Fibroblast of gingiva (primary cell): ENCODE data around the gene SRSF7.

Source experiments
- DNase-seq: peaks from one replicate; pipeline ENCODE4 v3.0.0-alpha.2; 2011; ENCODE audit warnings: low read depth

The SRSF7 gene

GRCh38 chr2:38754049-38754448 is 2.9 kb upstream of the SRSF7 start:
- DNase-seq = no peak

GRCh38 chr2:38751596-38752410 is 642 bp upstream of the SRSF7 start:
- no peak for DNase-seq

GRCh38 chr2:38750011-38750890 is 910 bp downstream of the SRSF7 start:
- DNase-seq = peak; percentile 36

- DNase-seq = no peak
Measured at GRCh38 chr2:38748943-38749804, 2.0 kb downstream of the SRSF7 start.

DNA sequence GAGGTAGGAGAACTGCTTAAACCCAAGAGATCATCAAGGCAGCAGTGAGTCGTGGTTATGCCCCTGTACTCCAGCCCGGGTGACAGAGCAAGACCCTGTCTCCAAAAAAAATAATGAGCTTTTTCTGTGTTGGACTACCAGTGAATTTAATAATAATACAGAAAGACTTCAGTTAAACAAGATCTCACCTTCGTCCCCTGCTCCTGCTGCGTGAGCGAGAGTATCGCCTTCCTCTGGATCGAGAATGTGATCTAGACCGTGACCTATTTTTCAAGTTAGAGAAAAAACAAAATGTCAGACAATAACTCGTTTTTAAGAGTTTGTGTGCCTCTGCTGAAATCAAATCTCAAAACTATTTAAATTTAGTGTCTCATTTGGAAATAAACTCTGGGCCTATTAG is 2.8 kb downstream of the SRSF7 start:
- DNase-seq = no peak

GRCh38 chr2:38747819-38748218 is 3.3 kb downstream of the SRSF7 start:
- no peak for DNase-seq

DNA sequence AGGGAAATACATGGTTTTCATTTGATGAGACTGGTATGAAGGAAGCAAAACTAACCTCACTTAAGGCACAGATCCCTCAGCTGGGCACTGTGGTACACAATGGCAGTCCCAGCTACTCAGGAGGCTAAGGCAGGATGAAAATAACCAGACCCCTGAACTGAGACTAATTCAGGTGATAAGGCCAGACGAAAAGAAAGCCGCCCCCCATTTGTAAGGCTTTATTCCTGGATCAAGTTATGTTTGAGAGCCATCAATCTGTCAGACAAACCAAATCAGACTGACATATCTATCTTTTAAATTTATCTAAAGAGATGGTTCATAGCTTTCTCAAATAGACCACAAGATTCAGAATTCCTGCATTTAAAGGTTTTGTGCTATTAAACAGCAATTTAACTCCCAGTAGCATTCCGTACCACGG is 4.1 kb downstream of the SRSF7 start:
- DNase-seq = no peak

DNA sequence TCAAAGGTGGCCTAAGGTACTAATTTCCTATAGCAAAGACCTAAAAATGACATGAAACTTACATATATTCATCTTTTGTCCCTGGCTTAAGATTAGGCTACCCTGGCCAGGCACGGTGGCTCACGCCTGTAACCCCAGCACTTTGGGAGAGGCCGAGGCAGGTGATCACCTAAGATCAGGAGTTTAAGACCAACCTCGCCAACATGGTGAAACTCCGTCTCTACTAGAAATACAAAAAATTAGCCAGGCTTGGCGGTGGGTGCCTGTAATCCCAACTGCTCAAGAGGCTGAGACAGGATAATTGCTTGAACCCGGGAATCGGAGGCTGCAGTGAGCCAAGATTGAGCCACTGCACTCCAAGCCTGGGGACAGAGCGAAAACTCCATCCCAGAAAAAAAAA is 5.9 kb downstream of the SRSF7 start:
- DNase-seq = no peak

DNA sequence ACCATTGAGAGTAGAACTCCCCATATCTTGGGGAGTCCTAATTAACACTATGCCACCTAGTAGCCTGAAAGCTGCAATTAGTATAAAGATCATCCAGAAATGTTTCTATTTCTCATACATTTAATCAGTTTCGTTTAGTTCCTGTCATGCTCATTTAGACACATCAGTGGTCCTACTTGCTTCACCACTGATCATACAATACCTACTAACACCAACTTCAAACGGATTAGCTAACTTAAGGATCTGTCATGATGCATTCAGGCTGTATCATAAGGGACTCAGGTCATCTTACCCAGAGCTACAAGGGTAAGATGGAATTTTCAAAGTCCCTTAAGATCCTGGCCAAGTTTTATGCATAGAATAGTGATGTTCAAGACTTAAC is 6.8 kb downstream of the SRSF7 start:
- no peak for DNase-seq

DNA sequence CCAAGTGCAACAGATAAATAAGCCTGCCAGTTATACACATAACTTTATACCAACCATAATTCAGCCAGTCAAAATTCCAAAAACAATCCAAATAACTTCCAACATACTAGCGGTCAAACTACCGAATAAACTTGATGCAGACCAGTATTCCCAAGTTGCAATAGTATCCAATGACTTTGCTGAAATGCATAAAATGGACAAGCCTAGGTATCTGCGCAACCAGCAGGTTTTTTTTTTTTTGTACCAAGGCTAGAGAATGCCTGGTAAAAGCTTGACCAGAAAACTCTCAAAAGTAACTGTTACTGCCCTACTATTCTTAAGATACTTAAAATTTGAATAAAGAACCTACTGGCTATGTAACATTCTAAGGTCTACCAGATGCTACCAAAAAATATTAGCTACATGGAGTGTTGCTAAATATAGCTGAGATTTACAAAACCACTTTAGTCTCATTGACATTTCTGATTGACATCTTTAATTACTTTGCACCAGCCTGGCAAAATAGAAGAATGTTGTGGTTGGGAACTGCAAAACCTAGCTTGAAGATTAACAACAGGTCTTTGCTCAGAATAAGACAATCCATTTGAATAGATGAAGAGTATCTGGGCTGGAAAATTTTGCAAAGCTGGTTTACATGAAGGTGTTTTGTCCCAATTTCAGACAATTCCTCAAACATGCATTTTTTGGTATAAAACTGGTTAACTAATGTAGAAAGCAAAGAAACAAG is 7.3 kb downstream of the SRSF7 start:
- DNase-seq = no peak

DNA sequence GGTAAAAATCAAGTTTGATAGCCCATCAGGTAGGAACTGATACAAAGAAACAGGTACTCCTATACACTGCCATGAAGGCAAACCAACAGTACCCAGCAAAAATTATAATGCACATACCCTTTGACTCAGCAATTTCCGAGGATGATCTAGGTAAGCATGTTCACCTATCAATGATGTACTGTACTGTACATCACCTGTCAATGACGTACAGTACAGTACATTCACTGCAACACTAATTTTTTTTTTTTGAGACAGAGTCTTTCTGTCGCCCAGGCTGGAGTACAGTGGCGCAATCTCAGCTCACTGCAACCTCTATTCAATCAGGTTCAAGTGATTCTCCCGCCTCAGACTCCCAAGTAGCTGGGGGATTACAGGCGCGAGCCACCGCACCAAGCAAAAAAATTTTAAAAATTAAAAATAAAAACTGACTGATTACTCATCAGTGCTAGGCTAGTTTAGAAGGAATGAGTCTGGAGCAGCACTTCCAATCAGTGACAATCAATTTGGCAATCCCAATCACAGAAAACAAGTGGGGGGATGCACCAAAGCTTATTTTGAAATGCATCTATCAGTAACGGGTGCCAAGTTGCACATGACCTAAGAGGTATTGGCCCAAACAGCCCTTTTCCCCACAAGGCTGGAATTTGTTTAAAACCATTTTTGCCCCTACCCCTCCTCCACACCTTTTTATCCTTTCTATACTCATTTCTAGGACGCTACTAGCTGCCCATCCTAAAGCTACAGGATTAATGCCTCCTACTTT is 8.2 kb downstream of the SRSF7 start:
- no peak for DNase-seq

- DNase-seq = peak; percentile 21
Measured at GRCh38 chr2:38740851-38741731, 10.1 kb downstream of the SRSF7 start.

DNA sequence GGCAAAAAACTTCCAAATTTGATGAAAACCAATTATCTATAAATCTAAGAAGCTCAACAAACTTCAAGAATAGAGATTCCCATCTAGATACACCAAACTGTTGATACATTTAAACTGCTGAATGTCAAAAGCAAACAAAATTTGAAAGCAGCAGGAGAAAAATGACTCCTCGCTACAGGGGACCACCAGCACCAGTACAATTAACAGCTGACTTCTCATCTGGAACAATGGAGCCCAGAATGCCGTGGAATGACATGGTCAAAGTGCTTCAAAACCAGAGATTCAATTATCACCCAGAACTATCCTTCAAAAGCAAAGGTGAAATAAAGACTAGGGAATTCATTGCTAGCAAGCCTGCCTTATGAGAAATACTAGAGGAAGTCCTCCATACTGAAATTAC is 11.6 kb downstream of the SRSF7 start:
- DNase-seq = no peak

- no peak for DNase-seq
Measured at GRCh38 chr2:38737925-38738324, 13.2 kb downstream of the SRSF7 start.

DNA sequence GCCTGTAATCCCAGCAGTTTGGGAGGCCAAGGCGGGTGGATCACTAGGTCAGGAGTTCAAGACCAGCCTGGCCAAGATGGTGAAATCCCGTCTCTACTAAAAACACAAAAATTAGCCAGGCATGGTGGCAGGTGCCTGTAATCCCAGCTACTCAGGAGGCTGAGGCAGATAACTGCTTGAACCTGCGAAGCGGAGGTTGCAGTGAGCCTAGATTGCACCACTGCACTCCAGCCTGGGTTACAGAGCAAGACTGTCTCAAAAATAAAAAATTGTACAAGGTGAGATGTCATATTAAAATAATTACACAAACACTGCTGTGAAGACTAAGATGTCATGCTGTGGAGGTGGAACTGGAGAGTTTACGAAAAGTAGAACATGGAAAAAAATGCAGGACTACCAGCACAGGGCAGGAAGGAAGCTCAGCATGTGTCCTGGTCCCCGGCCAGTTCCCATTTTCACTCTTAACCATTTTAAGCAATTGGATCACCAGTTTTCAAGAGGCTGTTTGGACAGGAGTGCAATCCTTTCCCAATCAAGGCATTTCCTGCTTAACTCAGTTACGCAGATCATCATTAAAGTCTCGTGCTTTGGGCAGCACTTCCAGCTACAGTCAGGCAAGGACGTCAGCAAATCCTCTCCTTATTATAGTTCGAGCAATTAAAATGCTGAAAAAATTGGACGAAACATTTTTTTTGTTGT is 14.0 kb downstream of the SRSF7 start:
- DNase-seq = peak; percentile 30

GRCh38 chr2:38735999-38736320 is 15.2 kb downstream of the SRSF7 start:
- no peak for DNase-seq

- DNase-seq = no peak
Measured at GRCh38 chr2:38734299-38735058, 16.7 kb downstream of the SRSF7 start.

DNA sequence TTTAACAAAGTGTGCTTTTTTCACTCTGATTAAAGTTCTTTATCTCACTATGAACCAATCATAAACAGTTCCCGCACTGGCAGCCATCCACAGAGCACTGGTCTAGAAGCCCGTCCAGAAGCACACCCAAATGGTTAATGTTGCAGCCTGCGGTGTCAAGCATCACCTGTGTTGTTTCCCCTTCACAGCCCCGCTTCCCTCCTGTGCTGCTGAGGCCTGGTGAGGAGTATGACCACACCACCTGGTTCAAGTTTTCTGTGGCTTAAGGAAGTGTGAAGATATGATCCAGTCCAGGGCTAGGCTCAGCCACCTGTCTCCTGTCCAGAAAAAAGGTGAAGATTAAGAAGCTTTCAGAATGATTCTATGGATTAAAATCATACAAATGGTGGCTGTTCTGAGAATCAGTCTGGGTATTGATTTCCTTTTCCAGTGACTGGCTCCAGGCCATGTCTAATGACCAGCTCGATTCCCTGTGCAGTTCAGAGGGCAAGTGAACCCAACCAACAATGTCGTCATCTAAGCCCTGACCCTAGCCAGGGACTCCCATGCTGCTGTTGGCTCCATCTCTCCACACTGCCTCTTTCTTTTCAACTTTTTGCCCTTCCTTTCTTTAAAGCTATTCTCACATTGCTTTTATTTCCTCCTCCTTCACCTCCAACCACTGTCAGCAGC is 17.7 kb downstream of the SRSF7 start:
- no peak for DNase-seq
